EH (cell line): ENCODE data around the gene PRDM16.

Source experiments
- DNase-seq: peaks from one replicate; pipeline ENCODE4 v3.0.0-alpha.2; 2015; ENCODE audit warnings: low read depth

Gene PRDM16

DNA sequence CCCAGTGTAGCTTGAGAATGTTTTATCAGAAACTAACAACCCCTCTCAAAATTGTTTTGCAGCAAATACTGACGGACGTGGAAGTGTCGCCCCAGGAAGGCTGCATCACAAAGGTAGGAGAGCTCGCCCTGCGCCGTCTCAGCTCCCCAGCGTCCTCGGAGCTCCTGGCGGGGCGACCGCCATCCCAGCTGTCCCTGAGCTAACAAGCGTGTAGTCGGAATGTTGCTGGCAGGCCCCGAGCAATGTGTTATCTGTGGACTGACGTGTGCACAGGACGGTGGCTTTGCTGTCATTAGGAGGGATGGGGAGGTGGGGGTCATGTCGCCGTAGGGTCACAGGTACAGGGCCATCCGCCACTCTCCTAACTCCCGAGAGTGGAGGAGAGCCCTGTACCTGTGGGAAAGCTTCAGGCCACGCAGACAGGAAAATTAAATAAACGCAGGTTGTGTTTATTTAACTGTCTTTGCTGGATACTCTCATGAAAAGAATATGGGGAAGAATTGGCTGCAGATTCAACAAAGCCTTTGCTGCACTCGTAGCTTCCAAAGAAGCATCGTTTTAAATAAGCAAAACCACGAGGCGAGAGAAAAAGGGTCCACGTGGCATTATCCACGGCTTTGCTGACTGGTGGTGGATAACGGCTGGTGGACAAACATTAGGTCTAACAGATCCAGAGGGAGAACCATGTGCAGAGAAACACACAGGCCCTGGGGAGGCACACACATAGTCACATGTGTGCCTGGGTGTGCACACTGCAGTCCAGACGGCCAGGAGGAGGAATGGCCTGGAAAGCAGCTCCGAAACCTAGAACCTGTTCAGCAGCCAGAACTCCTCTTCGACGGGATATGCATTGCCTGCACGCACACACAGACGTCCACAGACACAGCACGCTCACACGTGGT, 175.3 kb downstream of the PRDM16 start:
- DNase-seq = no peak

- DNase-seq = no peak
Measured at GRCh38 chr1:3244927-3245315, 175.9 kb downstream of the PRDM16 start.

GRCh38 chr1:3245344-3245743, 176.3 kb downstream of the PRDM16 start:
- no peak for DNase-seq

DNA sequence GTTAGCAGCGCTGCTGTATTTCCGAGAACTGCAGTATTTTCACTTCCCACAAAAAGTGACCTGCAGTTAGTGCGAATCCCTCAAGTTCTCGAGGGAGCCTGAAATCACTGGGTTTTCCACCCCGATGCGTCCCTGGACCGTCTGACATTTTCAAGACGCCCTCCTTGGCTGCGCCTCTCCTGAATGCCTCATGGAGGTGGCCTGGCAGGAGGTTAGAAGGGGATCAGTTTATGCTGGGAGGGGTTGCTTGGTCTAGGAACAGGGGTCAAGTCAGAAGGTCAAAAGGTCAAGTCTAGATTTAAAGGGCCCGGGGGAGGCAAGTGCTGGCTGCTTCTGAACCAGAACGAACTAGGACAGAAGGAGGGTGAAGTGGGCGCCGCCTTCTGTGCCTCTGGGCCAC, 176.8 kb downstream of the PRDM16 start:
- no peak for DNase-seq

GRCh38 chr1:3246251-3246650, 177.2 kb downstream of the PRDM16 start:
- DNase-seq = no peak

GRCh38 chr1:3247521-3248121, 178.6 kb downstream of the PRDM16 start:
- DNase-seq = no peak

GRCh38 chr1:3248155-3249141, 179.4 kb downstream of the PRDM16 start:
- DNase-seq = no peak

- no peak for DNase-seq
Measured at GRCh38 chr1:3249231-3249630, 180.2 kb downstream of the PRDM16 start.

GRCh38 chr1:3249631-3250501, 180.9 kb downstream of the PRDM16 start:
- DNase-seq = no peak

DNA sequence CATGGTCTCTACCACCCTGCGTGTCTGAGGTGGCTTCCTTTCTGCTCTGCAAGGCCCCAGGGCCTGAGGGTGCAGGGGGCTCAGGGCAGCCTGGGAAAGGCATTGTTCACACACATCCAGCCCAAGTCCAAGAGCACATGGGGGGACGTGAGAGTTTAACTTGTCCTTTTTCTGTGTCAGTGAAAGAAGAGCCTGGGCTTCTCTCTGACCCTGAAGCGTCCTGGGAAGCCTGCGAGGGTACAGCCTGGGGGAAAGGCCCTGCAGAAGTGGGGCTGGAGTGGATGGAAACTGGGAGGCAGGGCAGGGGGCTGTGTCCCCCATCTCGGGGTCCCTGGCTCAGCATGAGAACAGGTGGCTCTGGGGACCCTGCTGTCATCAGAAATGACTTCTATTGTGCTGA, 181.6 kb downstream of the PRDM16 start:
- no peak for DNase-seq

GRCh38 chr1:3251099-3251806, 182.2 kb downstream of the PRDM16 start:
- no peak for DNase-seq

DNA sequence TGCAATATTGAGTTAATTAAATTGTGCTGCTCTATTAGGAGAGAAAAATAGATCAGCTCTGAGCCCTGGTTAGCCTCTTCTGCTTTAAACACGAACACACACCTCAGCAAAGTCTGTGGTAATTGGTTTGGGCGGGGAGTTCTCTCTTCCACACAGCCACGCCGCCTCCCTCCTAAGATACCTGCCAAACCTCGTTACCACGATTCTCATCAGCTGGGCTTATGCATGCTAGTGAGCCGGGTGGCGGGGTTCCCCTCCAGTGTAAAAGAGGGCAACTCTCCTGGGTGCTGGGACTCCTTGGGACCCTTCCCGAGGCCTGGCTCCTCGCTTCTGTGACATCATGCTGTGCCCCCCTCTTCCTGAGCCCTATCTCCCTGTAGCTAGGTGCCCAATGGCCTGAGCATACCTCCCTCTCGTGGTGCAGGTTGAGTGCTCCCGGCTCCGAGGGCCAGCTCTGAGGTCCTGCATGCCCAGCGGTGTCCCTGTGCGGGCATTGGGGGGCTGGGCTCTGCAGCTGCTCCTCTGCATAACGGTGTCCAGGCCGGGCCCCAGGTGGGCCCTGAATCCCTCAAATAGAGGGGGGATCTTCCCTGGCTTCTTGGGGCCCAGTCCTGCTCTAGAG, 182.9 kb downstream of the PRDM16 start:
- DNase-seq = no peak

GRCh38 chr1:3255680-3256079, 186.7 kb downstream of the PRDM16 start:
- DNase-seq = no peak

- DNase-seq = no peak
Measured at GRCh38 chr1:3257788-3258187, 188.8 kb downstream of the PRDM16 start.

GRCh38 chr1:3258386-3259003, 189.5 kb downstream of the PRDM16 start:
- DNase-seq = no peak

GRCh38 chr1:3259020-3259419, 190.0 kb downstream of the PRDM16 start:
- DNase-seq = no peak

- no peak for DNase-seq
Measured at GRCh38 chr1:3261007-3261968, 192.3 kb downstream of the PRDM16 start.

- no peak for DNase-seq
Measured at GRCh38 chr1:3261969-3262579, 193.1 kb downstream of the PRDM16 start.
